ENCODE results near the gene ABHD16A. TPM values are rescaled to one million over a fixed set of nuclear protein-coding genes. Genes with fewer than 3 reads are reported as not detected.
A peak's percentile ranks its signal among the peaks of the same experiment; 100 is the strongest.

The ABHD16A gene
- total RNA-seq, 2 donors from 2014 or later, result 56.8 to 65.2 TPM

GRCh38 chr6:31683591-31683990 lies 19.5 kb downstream of the ABHD16A start:
- peak overlapping the region in 1 of 2 donors; percentile 72 for H3K9ac ChIP-seq (ENCODE audit: low read depth in 2 of 2, low read length in 2 of 2)
- no peaks in the 10 kb centered on the region for H3K27me3 ChIP-seq
- DNase-seq, result no peak
- H3K4me3 ChIP-seq, result peak overlapping the region; percentile 30
- H3K27ac ChIP-seq, result no peak overlapping the region
- H3K9me3 ChIP-seq, result no peaks in the 10 kb centered on the region
- intact Hi-C loops (cut with DNase I), result loop anchor here (5.0 kb wide), 1 partner anchor 84 kb away; no protein-coding TSS in a partner anchor
- peaks cover 9% of the 10 kb centered on the region for H3K4me1 ChIP-seq
- peaks cover 5% of the 10 kb centered on the region for H3K36me3 ChIP-seq
- no peak for TF ChIP-seq CTCF (IDR thresholded peaks at IDR 0.05)

GRCh38 chr6:31681135-31681671 lies 21.9 kb downstream of the ABHD16A start:
- peaks cover 9% of the 10 kb centered on the region for H3K4me1 ChIP-seq
- H3K9ac ChIP-seq (ENCODE audit: low read depth in 2 of 2, low read length in 2 of 2), result peak overlapping the region; percentile 74 to 90
- no peak for TF ChIP-seq CTCF (IDR thresholded peaks at IDR 0.05)
- H3K4me3 ChIP-seq, result peak overlapping the region; percentile 41
- no peaks in the 10 kb centered on the region for H3K36me3 ChIP-seq
- H3K9me3 ChIP-seq, result no peaks in the 10 kb centered on the region
- no peaks in the 10 kb centered on the region for H3K27me3 ChIP-seq
- DNase-seq, result peak; percentile 60
- intact Hi-C loops (cut with DNase I), result loop anchor here (5.0 kb wide), 1 partner anchor 86 kb away; no protein-coding TSS in a partner anchor
- H3K27ac ChIP-seq, result peak overlapping the region; percentile 30

- H3K4me3 ChIP-seq, result peak within 1 kb of the TSS; percentile 41
- intact Hi-C loops (cut with DNase I), result loop anchor here (5.0 kb wide), 1 partner anchor 87 kb away; no protein-coding TSS in a partner anchor
- H3K36me3 ChIP-seq, result no peaks in the 10 kb centered on the region
- TF ChIP-seq CTCF (IDR thresholded peaks at IDR 0.05), result peak; percentile 66
- peak; percentile 86 for DNase-seq
- H3K9me3 ChIP-seq, result no peaks in the 10 kb centered on the region
- H3K27ac ChIP-seq, result peak within 1 kb of the TSS; percentile 30
- no peaks in the 10 kb centered on the region for H3K27me3 ChIP-seq
- H3K4me1 ChIP-seq, result peaks cover 9% of the 10 kb centered on the region
- H3K9ac ChIP-seq (ENCODE audit: low read depth in 2 of 2, low read length in 2 of 2), result peak within 1 kb of the TSS; percentile 74 to 90
Measured at GRCh38 chr6:31680226-31681134, 22.6 kb downstream of the ABHD16A start, which contains the start of gene LY6G5C. Gene LY6G5C (minus strand): TSS chr6:31681067. CDS start chr6:31680373, 694 bp downstream.

GRCh38 chr6:31677955-31678354 lies 25.2 kb downstream of the ABHD16A start:
- Histone ChIP-seq H3K4me1 (peaks cover 9% of the 10 kb centered on the region), H3K27ac (no peak overlapping the region), H3K4me3 (no peak overlapping the region), H3K27me3 (no peaks in the 10 kb centered on the region), H3K9me3 (no peaks in the 10 kb centered on the region), H3K36me3 (no peaks in the 10 kb centered on the region), H3K9ac (ENCODE audit: low read depth in 2 of 2, low read length in 2 of 2) (no peak overlapping the region)
- TF ChIP-seq CTCF (IDR thresholded peaks at IDR 0.05), result no peak
- DNase-seq, result no peak
- intact Hi-C loops (cut with DNase I), result loop anchor here (10.0 kb wide), 2 partner anchors 207 to 277 kb away; partner anchors contain the start of genes NELFE and SKIC2

GRCh38 chr6:31676904-31677303 lies 26.2 kb downstream of the ABHD16A start:
- H3K4me3 ChIP-seq, result no peak overlapping the region
- no peak overlapping the region for H3K27ac ChIP-seq
- TF ChIP-seq CTCF (IDR thresholded peaks at IDR 0.05), result no peak
- no peak for DNase-seq
- H3K27me3 ChIP-seq, result no peaks in the 10 kb centered on the region
- no peak overlapping the region for H3K9ac ChIP-seq (ENCODE audit: low read depth in 2 of 2, low read length in 2 of 2)
- H3K4me1 ChIP-seq, result peaks cover 9% of the 10 kb centered on the region
- no peaks in the 10 kb centered on the region for H3K36me3 ChIP-seq
- no peaks in the 10 kb centered on the region for H3K9me3 ChIP-seq
- intact Hi-C loops (cut with DNase I), result loop anchor here (10.0 kb wide), 2 partner anchors 208 to 278 kb away; partner anchors contain the start of genes NELFE and SKIC2
